ENCODE results near the gene SPTLC2. TPM values are rescaled to one million over a fixed set of nuclear protein-coding genes. Genes with fewer than 3 reads are reported as not detected.

The SPTLC2 gene
- total and polyA plus RNA-seq, 5 donors from 2014 or later = 8.9 to 18.1 (median 10.1) TPM

- peaks cover 0 to under 1% (median 0%) of the 10 kb centered on the region in 4 donors for H3K4me1 Mint-ChIP-seq
- no peaks in the 10 kb centered on the region for H3K36me3 Mint-ChIP-seq
- H3K27ac Mint-ChIP-seq = no peak overlapping the region
- peak overlapping the region in 1 of 4 donors; percentile 39 for H3K4me3 Mint-ChIP-seq
- no peak for DNase-seq
- ATAC-seq (ENCODE audit: low read depth in 2 of 2) = no peak
- Histone ChIP-seq H3K27me3 (ENCODE audit: control insufficient read depth, insufficient read depth, low read length) (no peaks in the 10 kb centered on the region), H3K4me3 (ENCODE audit: low read depth, low read length) (no peak overlapping the region), H3K36me3 (ENCODE audit: control insufficient read depth, insufficient read depth, low read length) (no peaks in the 10 kb centered on the region), H3K27ac (ENCODE audit: insufficient read depth, low read length, poor library complexity, severe bottlenecking) (no peak overlapping the region), H3K4me1 (ENCODE audit: control insufficient read depth, insufficient read depth, low read length, poor library complexity, severe bottlenecking) (no peaks in the 10 kb centered on the region), H3K9me3 (ENCODE audit: control insufficient read depth in 2 of 2, low read length in 2 of 2) (no peaks in the 10 kb centered on the region)
- H3K9me3 Mint-ChIP-seq = peaks cover 0 to 5% (median 0%) of the 10 kb centered on the region in 7 donors
- H3K27me3 Mint-ChIP-seq = peaks cover 9% of the 10 kb centered on the region
Observed at GRCh38 chr14:77648520-77649200, 32.2 kb upstream of the SPTLC2 start.

DNA sequence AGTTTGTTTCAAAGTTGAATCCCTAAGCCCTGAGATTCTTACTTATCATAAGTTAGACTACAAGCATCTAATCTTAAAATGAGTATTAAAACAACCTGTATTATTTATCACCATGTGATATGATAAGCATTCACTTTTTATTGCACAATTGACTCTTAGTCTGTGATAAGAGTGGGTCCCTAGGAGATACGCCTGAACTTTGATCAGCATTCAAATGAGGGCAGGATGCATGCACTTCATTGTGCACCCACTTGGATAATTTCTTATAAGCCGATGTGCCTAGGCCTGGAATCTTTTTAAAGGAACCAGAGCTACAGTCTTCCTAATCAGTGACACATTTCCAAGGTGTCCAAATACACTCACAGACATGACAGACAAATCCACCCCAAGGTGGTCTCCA is 31.4 kb upstream of the SPTLC2 start:
- Histone ChIP-seq H3K36me3 (ENCODE audit: control insufficient read depth, insufficient read depth, low read length) (no peaks in the 10 kb centered on the region), H3K4me1 (ENCODE audit: control insufficient read depth, insufficient read depth, low read length, poor library complexity, severe bottlenecking) (no peaks in the 10 kb centered on the region), H3K27me3 (ENCODE audit: control insufficient read depth, insufficient read depth, low read length) (no peaks in the 10 kb centered on the region), H3K4me3 (ENCODE audit: low read depth, low read length) (no peak overlapping the region), H3K27ac (ENCODE audit: insufficient read depth, low read length, poor library complexity, severe bottlenecking) (no peak overlapping the region), H3K9me3 (ENCODE audit: control insufficient read depth in 2 of 2, low read length in 2 of 2) (no peaks in the 10 kb centered on the region)
- Mint-ChIP-seq H3K4me1 (no peaks in the 10 kb centered on the region), H3K9me3 (peaks cover 0 to 5% (median 0%) of the 10 kb centered on the region in 7 donors), H3K36me3 (no peaks in the 10 kb centered on the region), H3K27me3 (peaks cover 9% of the 10 kb centered on the region), H3K4me3 (no peak overlapping the region), H3K27ac (no peak overlapping the region)
- ATAC-seq (ENCODE audit: low read depth in 2 of 2) = no peak
- no peak for DNase-seq

DNA sequence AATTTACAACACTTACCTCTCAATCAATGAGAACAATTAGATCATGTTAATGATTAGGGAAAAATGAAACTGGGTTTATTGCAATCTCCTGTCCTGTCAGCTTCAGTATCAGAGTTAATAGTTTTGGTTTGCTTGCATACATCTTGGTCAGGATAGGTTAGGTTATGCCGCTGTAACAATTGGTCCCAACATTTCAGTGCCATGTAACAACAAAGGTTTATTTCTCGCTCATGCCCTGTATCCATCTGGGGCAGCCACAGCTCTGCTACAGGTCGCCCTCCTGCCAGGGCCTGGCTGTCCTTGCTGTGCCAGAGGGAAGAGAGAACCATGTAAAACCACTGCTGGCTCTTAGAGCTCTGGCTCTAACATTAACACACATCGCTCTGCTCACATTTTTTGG is 30.5 kb upstream of the SPTLC2 start:
- Mint-ChIP-seq H3K4me3 (no peak overlapping the region), H3K27ac (no peak overlapping the region), H3K27me3 (peaks cover 9% of the 10 kb centered on the region), H3K4me1 (peaks cover 0 to 7% (median 3%) of the 10 kb centered on the region in 4 donors), H3K36me3 (no peaks in the 10 kb centered on the region), H3K9me3 (peaks cover 0 to 5% (median 0%) of the 10 kb centered on the region in 7 donors)
- H3K36me3 ChIP-seq (ENCODE audit: control insufficient read depth, insufficient read depth, low read length) = no peaks in the 10 kb centered on the region
- H3K27me3 ChIP-seq (ENCODE audit: control insufficient read depth, insufficient read depth, low read length) = no peaks in the 10 kb centered on the region
- no peaks in the 10 kb centered on the region for H3K9me3 ChIP-seq (ENCODE audit: control insufficient read depth in 2 of 2, low read length in 2 of 2)
- peaks cover 6% of the 10 kb centered on the region for H3K4me1 ChIP-seq (ENCODE audit: control insufficient read depth, insufficient read depth, low read length, poor library complexity, severe bottlenecking)
- DNase-seq (no peak), ATAC-seq (ENCODE audit: low read depth in 2 of 2) (no peak)
- no peak overlapping the region for H3K27ac ChIP-seq (ENCODE audit: insufficient read depth, low read length, poor library complexity, severe bottlenecking)
- H3K4me3 ChIP-seq (ENCODE audit: low read depth, low read length) = no peak overlapping the region

DNA sequence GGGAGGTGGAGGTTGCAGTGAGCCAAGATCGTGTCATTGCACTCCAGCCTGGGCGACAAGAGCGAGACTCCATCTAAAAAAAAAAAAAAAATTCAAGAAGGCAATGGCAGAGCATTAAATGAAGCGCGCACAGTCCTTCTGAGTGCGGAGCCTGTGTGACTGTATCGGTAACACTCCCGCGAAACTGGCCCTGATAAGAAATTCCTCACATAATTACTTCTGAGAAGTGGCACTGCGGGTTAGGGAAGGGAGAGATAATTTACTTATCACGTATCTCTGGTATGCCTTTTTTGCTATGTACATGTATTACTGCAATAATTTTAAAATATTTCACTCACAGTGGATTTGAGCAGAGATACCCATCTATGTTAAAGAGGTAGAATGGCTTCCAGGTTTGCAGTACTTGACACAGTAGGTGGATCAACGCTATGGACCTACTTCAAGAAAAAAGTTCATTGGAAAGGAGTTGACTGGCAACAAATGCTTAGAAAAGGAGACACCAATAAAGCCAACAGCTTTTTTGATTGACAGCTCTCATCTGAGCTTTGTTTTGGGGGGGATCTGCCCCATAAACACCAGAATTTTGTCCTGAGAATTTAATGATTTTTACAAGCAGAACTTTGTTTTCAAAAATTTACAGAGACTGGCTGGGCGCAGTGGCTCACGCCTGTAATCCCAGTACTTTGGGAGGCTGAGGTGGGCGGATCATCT is 29.2 kb upstream of the SPTLC2 start:
- no peaks in the 10 kb centered on the region for H3K27me3 ChIP-seq (ENCODE audit: control insufficient read depth, insufficient read depth, low read length)
- H3K4me1 ChIP-seq (ENCODE audit: control insufficient read depth, insufficient read depth, low read length, poor library complexity, severe bottlenecking) = peaks cover 10% of the 10 kb centered on the region
- Mint-ChIP-seq H3K27me3 (peaks cover 13% of the 10 kb centered on the region), H3K4me1 (peaks cover 0 to 16% (median 11%) of the 10 kb centered on the region in 4 donors), H3K27ac (no peak overlapping the region), H3K4me3 (no peak overlapping the region), H3K9me3 (peaks cover 0 to 5% (median 0%) of the 10 kb centered on the region in 7 donors), H3K36me3 (no peaks in the 10 kb centered on the region)
- ATAC-seq (ENCODE audit: low read depth in 2 of 2) (no peak), DNase-seq (no peak)
- no peak overlapping the region for H3K4me3 ChIP-seq (ENCODE audit: low read depth, low read length)
- no peaks in the 10 kb centered on the region for H3K9me3 ChIP-seq (ENCODE audit: control insufficient read depth in 2 of 2, low read length in 2 of 2)
- no peak overlapping the region for H3K27ac ChIP-seq (ENCODE audit: insufficient read depth, low read length, poor library complexity, severe bottlenecking)
- no peaks in the 10 kb centered on the region for H3K36me3 ChIP-seq (ENCODE audit: control insufficient read depth, insufficient read depth, low read length)

- no peak for DNase-seq
- H3K27me3 Mint-ChIP-seq = peaks cover 4% of the 10 kb centered on the region
- H3K4me1 Mint-ChIP-seq = peaks cover 0 to 16% (median 11%) of the 10 kb centered on the region in 4 donors
Observed at GRCh38 chr14:77642407-77642806, 26.0 kb upstream of the SPTLC2 start.

GRCh38 chr14:77641534-77642341 is 25.3 kb upstream of the SPTLC2 start:
- H3K27me3 Mint-ChIP-seq = peaks cover 4% of the 10 kb centered on the region
- Histone ChIP-seq H3K4me3 (ENCODE audit: low read depth, low read length) (peak overlapping the region; percentile 64), H3K4me1 (ENCODE audit: control insufficient read depth, insufficient read depth, low read length, poor library complexity, severe bottlenecking) (peaks cover 10% of the 10 kb centered on the region)

More at GRCh38 chr14:77642407-77642806, 26.0 kb upstream of the SPTLC2 start:
- peaks cover 10% of the 10 kb centered on the region for H3K4me1 ChIP-seq (ENCODE audit: control insufficient read depth, insufficient read depth, low read length, poor library complexity, severe bottlenecking)
- no peaks in the 10 kb centered on the region for H3K36me3 Mint-ChIP-seq
- peaks cover 0 to 5% (median 0%) of the 10 kb centered on the region in 7 donors for H3K9me3 Mint-ChIP-seq
- H3K27ac Mint-ChIP-seq = peak overlapping the region; percentile 89 to 95 (median 94)
- peaks cover 3% of the 10 kb centered on the region for H3K27me3 ChIP-seq (ENCODE audit: control insufficient read depth, insufficient read depth, low read length)
- H3K9me3 ChIP-seq (ENCODE audit: control insufficient read depth in 2 of 2, low read length in 2 of 2) = no peaks in the 10 kb centered on the region
- H3K36me3 ChIP-seq (ENCODE audit: control insufficient read depth, insufficient read depth, low read length) = no peaks in the 10 kb centered on the region
- no peak overlapping the region for H3K27ac ChIP-seq (ENCODE audit: insufficient read depth, low read length, poor library complexity, severe bottlenecking)
- H3K4me3 ChIP-seq (ENCODE audit: low read depth, low read length) = peak overlapping the region; percentile 64
- no peak for ATAC-seq (ENCODE audit: low read depth in 2 of 2)
- peak overlapping the region; percentile 81 to 96 (median 92) for H3K4me3 Mint-ChIP-seq

DNA sequence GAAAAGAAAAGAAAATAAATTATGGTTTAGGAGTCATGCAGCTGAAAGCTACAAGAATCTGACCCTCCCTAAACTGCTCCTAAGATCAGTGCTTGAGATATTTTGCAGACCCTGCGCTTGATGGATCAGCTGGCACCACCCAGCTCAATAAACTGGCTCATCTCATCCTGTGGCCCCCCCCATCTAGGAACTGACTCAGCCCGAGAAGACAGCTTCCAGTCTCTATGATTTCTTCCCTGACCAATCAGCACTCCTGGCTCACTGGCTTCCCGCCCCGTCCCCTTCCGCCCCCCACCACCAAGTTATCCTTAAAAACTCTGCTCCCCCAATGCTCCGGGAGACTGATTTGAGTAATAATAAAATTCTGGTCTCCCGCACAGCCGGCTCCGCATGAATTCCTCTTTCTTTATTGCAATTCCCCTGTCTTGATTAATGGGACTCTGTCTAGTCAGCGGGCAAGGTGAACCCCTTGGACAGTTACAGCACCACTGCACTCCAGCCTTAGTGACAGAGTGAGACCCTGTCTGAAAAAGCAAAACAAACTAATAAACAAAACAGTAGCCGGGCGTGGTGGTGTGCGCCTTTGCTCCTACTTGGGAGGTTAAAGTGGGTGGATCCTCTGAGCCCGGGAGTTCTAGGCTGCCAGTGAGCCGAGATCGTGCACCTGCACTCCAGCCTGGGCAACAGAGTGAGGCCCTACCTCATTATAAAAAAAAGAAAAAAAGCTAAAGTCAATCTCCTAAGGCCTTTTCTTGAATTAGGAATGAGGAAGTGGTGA is 24.5 kb upstream of the SPTLC2 start:
- H3K4me1 ChIP-seq (ENCODE audit: control insufficient read depth, insufficient read depth, low read length, poor library complexity, severe bottlenecking) = peaks cover 10% of the 10 kb centered on the region
- peaks cover 0 to 16% (median 11%) of the 10 kb centered on the region in 4 donors for H3K4me1 Mint-ChIP-seq
- H3K27ac ChIP-seq (ENCODE audit: insufficient read depth, low read length, poor library complexity, severe bottlenecking) = no peak overlapping the region
- H3K27me3 ChIP-seq (ENCODE audit: control insufficient read depth, insufficient read depth, low read length) = peaks cover 3% of the 10 kb centered on the region
- DNase-seq (no peak), ATAC-seq (ENCODE audit: low read depth in 2 of 2) (no peak)
- no peaks in the 10 kb centered on the region for H3K9me3 ChIP-seq (ENCODE audit: control insufficient read depth in 2 of 2, low read length in 2 of 2)
- peaks cover 0 to 1% (median 0%) of the 10 kb centered on the region in 7 donors for H3K9me3 Mint-ChIP-seq
- H3K36me3 Mint-ChIP-seq = no peaks in the 10 kb centered on the region
- H3K36me3 ChIP-seq (ENCODE audit: control insufficient read depth, insufficient read depth, low read length) = no peaks in the 10 kb centered on the region
- peaks cover 4% of the 10 kb centered on the region for H3K27me3 Mint-ChIP-seq
- H3K4me3 Mint-ChIP-seq = peak overlapping the region; percentile 81 to 92 (median 88)
- peak overlapping the region; percentile 64 for H3K4me3 ChIP-seq (ENCODE audit: low read depth, low read length)
- H3K27ac Mint-ChIP-seq = peak overlapping the region; percentile 89 to 95 (median 91)

More at GRCh38 chr14:77641534-77642341, 25.3 kb upstream of the SPTLC2 start:
- Mint-ChIP-seq H3K27ac (peak overlapping the region; percentile 89 to 95 (median 94)), H3K4me3 (peak overlapping the region; percentile 81 to 96 (median 92)), H3K4me1 (peaks cover 0 to 16% (median 11%) of the 10 kb centered on the region in 4 donors), H3K36me3 (no peaks in the 10 kb centered on the region), H3K9me3 (peaks cover 0 to 4% (median 0%) of the 10 kb centered on the region in 7 donors)
- no peaks in the 10 kb centered on the region for H3K9me3 ChIP-seq (ENCODE audit: control insufficient read depth in 2 of 2, low read length in 2 of 2)
- no peak overlapping the region for H3K27ac ChIP-seq (ENCODE audit: insufficient read depth, low read length, poor library complexity, severe bottlenecking)
- peaks cover 3% of the 10 kb centered on the region for H3K27me3 ChIP-seq (ENCODE audit: control insufficient read depth, insufficient read depth, low read length)
- DNase-seq = peak; percentile 20 to 73 (median 55)
- ATAC-seq (ENCODE audit: low read depth in 2 of 2) = peak; percentile 53 to 81
- H3K36me3 ChIP-seq (ENCODE audit: control insufficient read depth, insufficient read depth, low read length) = no peaks in the 10 kb centered on the region

Measured in CD4-positive, CD25-positive, alpha-beta regulatory T cell (primary cell).